Activated CD4-positive, alpha-beta T cell treated with anti-CD3 and anti-CD28 coated beads, Interleukin-2, Interleukin-6, amounts not matched to agents 100 ng/mL and 50 ng/mL, durations not matched to agents 16 hours and 8 hours (primary cell): ENCODE measurements around the gene CCND1.

ENCODE experiments used
- DNase-seq: peaks from one replicate; pipeline ENCODE4 v3.0.0-alpha.2; 2020

Gene CCND1

GRCh38 chr11:69640995-69641581 is at the start of gene CCND1:
CCND1 (plus strand) TSS chr11:69641156; CDS start chr11:69641314, 158 bp downstream.
- peak; percentile 31 for DNase-seq

GRCh38 chr11:69592986-69593650 is 47.8 kb upstream of the CCND1 start:
- no peak for DNase-seq

- DNase-seq = no peak
Measured at GRCh38 chr11:69593851-69594250, 47.1 kb upstream of the CCND1 start.

GRCh38 chr11:69594481-69594880 is 46.5 kb upstream of the CCND1 start:
- no peak for DNase-seq

GRCh38 chr11:69595805-69596665 is 44.9 kb upstream of the CCND1 start:
- DNase-seq = no peak

- no peak for DNase-seq
Measured at GRCh38 chr11:69598147-69598546, 42.8 kb upstream of the CCND1 start.

GRCh38 chr11:69599502-69599901 is 41.5 kb upstream of the CCND1 start:
- no peak for DNase-seq

- DNase-seq = no peak
Measured at GRCh38 chr11:69600001-69600400, 41.0 kb upstream of the CCND1 start.

GRCh38 chr11:69601011-69601975 is 39.7 kb upstream of the CCND1 start:
- no peak for DNase-seq

- no peak for DNase-seq
Measured at GRCh38 chr11:69603111-69603836, 37.7 kb upstream of the CCND1 start.

- DNase-seq = no peak
Measured at GRCh38 chr11:69604055-69604454, 36.9 kb upstream of the CCND1 start.

GRCh38 chr11:69605737-69606526 is 35.0 kb upstream of the CCND1 start:
- no peak for DNase-seq

GRCh38 chr11:69609351-69609750 is 31.6 kb upstream of the CCND1 start:
- no peak for DNase-seq

- DNase-seq = no peak
Measured at GRCh38 chr11:69611548-69612526, 29.1 kb upstream of the CCND1 start.

- DNase-seq = no peak
Measured at GRCh38 chr11:69613594-69613993, 27.4 kb upstream of the CCND1 start.

GRCh38 chr11:69614085-69614484 is 26.9 kb upstream of the CCND1 start:
- no peak for DNase-seq

- DNase-seq = no peak
Measured at GRCh38 chr11:69615545-69616278, 25.2 kb upstream of the CCND1 start.

- no peak for DNase-seq
Measured at GRCh38 chr11:69617220-69617619, 23.7 kb upstream of the CCND1 start.

- no peak for DNase-seq
Measured at GRCh38 chr11:69617682-69618081, 23.3 kb upstream of the CCND1 start.
